Fibroblast of peridontal ligament (primary cell): ENCODE measurements around the gene MKNK1.

ENCODE experiments used
- DNase-seq: peaks from one replicate; pipeline ENCODE4 v3.0.0-alpha.2; 2010; ENCODE audit errors: extremely low read depth

Gene MKNK1

DNA sequence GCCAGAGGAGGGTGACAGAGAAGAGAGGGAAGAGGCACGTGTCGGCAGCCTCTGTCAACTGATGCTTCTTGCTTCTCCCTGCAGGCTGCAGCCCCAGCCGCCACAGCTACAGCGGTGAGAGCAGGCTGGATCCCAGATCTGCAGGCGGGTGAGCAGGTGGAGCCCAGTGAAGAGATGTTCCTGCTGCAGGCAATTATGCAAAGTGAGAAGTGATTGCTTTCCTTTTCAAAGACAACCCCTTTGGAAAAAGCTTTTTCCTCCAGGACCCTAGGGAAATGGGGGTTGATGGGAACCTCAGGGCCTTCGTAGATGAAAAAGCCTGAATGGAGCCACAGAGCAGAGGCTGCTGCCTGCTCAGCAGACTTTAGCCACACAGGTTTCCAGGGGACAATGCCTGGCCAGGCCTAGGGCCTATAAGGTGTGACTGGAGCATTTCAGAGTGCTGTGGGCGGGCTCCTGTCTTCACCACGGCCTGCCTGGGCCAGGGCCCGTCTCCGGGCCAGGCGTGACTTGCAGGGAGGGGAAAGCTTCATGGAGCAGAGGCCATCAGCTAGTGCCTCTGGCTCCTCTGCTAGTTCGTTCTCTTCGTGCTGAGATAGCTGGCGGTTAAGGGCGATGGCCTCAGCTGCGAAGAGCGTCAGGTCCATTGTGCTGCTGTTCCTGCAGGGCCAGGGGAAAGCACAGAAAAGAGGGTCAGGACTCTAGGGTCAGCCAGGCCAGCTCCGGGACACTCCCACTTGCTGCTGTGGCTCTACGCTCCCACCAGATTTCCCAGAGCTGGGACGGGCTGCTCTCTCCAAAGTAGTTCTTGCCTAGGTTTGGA lies 45.7 kb downstream of the MKNK1 start:
- no peak for DNase-seq

DNA sequence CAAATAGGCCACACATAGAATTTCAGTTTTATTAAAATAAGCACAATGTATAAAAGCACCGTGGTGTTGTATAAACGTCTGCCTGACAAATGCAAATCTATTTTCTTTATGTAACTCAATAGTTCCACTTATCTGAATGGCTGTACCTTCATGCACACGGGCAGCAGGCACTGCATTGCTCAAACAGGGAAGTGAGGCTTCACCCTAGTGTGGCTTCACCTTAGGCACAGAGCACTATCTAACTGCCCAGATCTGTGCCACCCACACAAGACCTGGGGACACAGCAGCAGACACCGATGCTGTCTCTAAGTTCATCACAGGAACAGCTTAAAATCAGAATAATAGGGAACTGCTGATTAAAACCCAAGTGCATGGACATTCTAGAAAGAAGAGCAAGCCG lies 46.7 kb downstream of the MKNK1 start:
- DNase-seq = no peak

DNA sequence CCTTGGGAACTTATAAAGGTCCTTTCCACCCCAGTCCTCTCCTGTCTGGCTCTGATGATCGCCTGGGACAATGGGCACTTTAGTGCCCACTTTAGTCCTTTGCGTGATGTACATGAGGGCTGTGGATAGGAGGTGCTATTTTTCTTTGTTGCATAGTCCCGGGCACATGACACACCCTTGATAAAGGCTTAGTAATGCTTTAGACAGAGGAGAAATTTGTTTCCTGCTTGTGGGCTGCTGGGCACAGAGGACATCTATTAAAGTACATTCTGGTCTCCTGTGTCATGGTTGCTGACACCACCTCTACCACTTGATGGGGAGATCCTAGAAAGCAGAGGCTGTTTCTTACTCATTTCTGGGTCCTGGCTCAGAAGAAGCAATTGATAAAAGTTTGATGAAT lies 47.2 kb downstream of the MKNK1 start:
- DNase-seq = peak; percentile 13

DNA sequence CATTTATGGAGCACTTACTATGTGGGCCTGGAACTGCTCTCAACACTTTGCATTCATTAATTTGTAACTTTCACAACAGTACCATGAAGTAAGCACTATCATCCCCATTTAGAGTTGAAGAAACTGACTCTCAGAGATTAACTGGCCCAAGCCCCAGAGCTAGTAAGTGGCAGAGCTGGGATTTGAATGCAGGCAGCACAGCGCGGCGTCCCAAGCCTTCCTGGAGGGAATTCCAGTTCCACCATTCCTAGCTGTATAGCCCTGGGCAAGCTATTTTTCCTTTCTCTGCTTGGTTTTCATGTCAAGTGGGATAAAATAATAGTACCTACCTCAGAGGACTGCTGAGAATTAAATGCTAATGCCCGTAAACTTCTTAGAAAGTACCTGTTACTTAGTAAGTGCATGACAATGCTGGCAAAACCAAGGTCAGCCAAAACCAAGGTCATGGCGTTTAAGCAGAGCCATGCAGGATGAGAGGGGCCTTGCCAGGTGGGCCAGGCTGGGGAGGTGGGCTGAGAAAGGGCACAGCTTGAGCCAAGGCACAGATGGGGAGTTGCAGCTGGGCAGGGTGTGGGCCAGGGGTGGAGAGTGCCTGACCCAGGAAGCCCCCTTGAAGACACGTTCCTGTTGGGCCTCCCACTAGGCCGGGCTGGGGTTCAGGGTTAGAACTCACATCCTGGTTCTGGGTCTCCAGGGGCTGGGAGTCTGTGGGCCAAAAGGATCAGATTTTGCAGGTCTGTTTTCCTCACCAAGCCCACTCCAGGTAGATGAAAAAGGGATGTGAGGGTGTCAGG lies 48.0 kb downstream of the MKNK1 start:
- no peak for DNase-seq

DNA sequence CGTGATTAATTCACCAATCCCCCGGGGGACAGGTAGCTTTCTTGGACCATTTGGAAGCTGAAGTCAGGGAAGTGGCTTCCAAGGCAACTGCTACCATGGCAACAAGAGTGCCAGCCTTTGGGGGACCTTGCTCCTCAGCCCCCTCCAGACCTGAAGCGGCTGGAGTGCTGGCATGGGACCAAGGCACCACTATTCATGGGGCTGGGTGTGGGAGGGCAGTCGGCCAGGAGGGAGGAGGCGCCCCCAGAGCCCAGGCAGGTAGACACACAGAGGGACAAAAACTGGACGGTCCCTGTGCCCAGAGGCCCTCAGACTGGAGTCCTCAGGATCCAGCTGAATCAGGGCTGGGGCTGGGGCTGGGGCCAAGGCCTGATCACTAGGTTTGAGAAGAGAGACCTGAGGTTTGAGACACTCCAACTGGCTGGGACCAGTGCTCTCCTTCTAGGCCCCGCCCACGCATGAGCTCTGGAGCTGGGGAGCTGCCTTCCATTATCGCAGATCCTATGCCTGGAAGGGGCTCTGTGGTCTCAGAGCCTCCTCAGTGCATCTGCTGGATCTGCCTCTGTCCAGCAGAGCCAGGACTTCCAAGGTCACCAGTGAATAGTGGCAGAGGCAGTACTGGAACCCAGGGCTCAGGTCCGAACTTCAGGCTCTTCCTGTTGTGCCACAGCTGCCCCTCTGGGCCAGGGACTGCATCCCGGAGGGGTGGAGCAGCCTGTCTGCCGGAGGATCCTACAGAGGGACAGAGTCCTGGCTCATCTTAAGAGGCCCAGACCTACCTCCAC lies 49.3 kb downstream of the MKNK1 start:
- no peak for DNase-seq

DNA sequence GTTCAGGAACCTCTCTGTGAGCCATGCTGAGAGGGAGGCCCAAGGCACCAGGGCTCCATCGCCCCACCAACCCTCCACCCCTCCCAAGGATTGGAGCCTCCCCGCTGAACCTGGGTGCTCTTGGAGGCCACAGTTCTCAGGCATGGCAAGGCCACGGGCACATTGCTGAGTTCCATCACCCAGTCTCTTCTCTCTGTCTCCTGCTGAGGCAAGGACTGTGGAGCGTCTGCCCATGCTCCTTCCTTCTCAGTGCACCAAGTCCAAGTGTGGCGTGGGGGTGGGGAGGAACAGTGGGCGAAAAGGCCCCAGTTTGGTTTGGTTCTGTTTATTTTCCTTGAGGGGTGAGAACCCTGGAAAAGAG lies 49.9 kb downstream of the MKNK1 start:
- DNase-seq = no peak

DNA sequence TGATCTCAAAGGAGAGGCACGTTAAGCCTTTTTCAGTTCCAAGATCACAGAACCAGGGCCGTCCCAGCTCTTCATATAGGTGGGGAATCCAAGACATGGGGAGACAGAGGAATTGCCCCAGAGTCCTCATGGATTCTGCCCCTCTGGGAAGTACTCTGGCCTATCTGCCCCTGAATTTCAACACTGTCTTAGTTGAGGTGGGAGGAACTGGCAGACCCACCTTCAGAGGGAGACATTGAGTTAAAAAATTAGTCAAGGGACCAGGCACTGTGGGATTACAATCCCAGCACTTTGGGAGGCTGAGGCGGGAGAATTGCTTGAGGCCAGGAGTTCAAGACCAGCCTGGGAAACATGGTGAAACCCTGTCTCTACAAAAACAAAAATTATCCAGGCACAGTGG lies 50.6 kb downstream of the MKNK1 start:
- no peak for DNase-seq

DNA sequence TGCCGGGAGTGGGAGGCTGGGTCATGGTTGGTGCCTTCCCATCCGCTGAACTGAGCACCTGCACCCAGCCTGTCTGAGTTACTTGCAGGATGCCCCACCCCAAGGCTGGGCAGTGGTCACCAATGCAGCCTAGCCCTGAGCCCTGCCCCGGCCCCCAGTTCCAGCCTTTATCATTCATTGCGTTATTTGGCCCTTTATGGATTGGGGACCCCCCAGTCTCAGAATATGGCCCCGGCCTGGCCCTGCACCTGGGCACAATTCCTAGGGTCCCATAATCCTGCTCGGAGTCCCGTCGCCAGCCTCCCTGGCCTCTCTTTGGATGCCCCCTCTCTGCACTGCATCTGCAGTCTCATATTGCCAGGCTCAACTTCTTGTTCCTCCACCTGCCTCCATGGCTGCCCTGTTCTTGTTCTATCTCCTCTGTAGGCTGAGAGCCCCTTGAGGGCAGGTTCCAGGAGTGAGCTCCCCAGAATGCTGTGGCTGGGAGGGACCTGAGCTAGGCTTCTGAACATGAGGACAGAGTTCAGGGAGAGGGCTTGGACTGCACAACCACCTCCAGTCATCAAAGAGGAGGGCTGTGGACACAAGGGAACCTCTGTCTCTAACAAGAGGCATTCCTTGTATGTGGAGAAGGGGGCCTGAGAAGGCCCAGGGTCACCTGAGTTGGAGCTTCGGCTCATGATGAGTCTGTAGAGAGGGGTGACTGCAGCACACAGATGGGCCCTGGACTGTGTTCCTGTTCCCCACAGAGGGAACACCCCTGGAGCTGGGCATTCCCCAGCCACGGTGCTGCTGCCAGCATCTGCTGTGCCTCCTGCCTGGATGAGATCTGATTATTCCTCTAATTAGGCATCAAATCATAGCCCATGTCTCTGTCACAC lies 51.5 kb downstream of the MKNK1 start:
- DNase-seq = no peak

DNA sequence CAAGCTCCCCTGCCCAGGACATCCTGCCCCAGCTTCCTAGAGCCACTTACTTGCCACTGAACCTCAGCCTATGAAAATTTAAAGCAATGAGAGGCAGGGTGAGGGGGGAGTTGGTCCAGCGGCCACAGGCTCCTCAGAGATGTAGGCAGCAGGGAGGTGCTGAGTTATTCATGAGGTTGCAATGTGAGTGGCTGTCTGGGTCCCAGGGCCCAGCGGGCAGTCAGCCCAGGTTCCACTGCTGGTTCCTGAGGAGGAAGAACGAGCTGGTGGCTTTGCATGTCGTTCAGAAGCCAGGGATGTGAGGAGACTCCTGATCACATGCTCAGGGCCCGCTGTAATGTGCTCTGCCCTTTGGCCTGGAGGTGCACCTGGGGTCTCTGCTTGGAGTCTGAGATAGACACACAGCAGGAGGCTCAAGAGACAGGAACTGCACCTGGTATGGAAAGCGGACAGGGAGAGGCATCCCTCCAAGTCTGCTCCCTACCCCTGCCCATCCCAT lies 52.4 kb downstream of the MKNK1 start, which contains the start of gene KNCN:
TSS of gene KNCN (minus strand) at position 51 of the 499 bp plus-strand sequence. CDS start 432 bp downstream, outside the sequence.
- no peak for DNase-seq

DNA sequence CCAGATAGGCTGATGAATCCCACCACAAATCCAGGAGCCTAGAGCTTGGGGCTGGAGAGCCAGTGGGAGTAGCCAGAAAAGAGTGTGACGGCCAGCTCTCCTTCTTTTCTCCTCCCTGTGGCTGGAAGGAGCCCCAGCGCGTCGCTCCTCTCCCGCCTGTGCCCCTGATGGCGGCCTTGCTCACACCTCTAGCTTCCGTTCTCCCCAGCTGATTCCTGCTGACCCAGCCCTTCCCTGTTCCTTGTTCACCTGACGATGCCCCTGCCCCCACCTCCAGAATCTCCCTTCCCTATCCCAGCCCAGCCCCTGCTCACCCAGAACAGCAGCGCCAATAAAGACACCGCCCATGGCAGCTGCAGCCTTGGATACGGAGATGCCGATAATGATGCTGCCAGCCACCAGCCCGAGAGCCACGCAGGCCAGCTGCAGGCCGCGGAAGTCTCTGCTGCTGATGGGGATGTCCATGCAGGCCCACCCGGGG lies 53.3 kb downstream of the MKNK1 start:
- no peak for DNase-seq

DNA sequence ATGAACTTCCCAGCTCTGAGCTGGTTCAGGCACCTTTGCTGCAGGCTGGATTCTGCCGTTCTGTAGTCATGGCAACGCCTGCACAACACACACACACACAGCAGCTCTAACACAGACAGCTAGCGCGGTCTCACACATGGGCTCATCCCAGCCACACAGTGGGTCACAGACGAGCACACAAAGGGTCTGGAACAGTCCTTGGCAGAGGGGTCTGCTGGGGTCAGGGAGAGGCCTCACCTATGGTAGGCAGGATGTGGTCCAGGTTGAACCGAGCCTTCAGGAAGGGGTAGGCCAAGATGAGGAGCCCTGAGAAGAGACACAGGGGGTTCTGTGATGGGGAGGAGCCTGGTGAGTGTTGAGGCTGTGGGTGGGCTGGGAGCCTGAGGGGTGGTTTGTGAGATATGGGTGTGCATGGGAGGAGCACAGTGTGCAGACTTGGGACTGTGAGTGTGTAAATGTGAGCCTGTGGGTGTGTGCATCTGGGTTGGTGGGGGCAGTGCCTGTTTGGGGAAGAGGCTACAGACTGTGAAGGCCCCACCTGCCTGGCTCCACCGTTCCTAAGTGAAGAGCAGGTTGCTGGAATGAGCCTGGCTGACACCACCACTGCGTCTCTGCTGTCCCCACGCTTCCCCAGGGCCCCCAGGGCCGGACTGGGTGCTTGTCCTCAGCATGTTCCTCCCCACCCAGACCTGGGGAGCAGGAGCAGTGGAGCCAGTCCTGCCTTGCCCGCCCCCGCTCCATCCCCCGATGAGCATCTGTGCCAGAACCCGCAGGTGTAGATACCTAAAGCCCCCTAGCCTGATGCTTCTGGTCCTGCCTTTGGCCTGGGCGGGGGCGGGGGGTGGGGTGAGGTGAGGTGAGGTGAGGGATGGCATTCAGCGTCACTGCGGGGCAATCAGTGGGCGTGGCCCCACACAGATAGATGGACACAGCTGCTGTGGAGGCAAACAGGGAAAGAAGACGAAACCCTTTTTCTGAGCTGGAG lies 54.1 kb downstream of the MKNK1 start:
- peak; percentile 37 for DNase-seq

DNA sequence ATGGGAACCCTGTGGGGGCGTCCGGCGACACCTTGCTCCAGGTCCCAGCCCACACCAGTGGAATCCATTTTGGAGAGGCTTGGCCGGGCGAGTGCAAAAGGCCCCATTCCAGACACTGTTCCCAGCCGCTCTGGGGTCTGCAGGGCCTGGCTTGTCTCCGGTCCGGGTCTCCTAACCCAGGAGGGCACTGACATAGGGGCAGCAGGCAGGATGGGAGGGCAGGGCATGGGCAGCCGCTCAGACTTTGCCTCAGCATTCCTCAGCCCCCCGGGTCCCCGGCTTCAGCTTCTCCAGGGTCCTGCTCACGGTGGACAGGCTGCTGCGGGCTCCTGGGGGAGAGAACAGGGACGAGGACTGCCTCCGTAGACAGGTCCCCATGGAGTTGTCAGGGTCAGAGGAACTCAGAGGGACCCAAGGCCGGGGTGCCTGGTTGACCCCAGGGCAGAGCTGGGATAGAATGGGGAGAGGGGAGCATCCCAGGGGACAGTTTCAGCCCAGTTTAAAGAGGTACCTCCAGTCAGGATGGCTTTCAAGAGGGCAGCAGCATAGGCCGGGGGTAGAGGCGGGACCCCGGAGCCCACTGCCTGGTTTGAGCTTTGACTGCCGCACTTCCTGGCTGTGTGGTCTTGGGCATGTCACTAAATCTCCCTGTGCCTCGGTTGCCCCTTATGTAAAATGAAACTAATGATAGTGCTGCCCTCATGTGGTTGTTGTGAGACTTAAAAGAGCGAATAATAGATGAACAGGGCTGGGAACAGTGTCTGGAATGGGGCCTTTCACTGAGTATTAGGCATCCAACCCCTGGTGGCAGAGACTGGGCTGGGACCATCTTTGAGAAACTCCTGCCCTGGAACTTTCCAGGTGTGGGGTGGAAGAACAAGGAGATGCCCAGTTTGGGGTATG lies 56.3 kb downstream of the MKNK1 start:
- peak; percentile 70 for DNase-seq

DNA sequence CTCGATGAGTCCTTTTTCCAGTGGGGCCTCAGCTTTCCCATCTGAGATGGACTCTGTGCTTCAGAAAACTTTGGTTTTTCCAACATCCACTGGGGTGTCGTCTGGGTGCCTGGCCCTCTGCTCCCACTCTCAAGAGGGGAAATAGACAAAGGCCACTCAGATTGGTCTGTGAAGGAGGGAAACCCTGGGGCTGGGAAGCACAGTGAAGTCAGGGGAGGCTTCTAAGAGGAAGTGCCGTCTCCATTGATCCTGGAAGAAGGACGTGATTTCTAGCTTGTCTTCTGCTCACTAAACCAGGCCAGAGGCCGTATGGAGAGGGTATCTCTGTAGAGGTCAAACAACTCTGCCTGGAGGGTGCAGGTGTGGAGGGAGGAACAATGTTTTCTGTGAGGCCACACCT lies 57.9 kb downstream of the MKNK1 start:
- DNase-seq = no peak

DNA sequence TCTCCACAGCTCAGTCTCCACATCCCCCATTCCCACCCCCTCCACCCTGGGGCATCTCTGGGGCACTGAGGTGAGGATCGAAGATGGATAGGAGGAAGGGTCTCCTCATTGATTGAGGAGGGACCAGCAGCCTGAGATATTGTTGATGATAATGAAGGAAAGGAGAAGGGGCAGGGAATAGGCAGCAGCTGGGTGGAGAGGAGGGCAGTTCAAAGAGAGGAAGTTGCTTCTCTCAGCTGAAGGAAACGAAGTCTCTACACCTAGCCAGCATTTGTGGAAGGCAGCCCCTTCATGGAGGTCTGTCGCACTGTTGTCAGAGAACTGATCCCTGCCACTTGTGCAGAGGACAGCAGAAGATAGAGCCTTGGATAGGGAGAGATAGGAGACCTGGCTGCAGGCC lies 58.3 kb downstream of the MKNK1 start:
- no peak for DNase-seq

DNA sequence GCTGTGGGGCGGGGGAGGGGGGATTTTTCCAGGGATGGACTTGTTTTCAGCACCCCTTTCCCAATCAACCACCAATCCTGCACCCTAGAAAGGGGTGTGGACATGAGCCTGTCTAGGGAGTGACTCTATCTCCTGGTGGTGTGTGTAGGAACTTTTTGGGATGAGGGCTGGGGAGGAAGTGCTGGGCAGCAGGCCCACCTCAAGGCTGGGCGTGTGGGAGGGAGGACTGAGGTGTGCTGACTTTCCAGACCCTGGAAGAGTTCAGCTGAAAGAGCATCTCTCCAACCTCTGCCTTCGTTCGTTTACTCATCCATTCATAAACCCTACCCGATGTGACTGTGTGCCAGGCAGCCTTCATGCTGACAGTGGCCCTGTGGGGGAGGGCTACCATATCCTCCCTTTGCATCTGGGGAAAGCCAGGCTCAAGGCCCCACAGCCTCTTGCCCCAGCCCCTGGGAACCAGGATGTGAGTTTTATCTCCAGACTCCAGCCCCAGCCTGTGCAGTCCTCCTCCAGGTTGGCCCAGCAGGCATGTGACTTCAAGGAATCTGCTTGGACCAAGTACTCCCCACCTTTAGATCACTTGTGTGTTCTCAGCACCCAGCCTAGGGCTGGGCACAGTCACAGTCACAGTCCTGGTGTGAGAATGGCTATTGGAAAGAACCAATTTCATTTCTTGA lies 59.4 kb downstream of the MKNK1 start:
- no peak for DNase-seq

DNA sequence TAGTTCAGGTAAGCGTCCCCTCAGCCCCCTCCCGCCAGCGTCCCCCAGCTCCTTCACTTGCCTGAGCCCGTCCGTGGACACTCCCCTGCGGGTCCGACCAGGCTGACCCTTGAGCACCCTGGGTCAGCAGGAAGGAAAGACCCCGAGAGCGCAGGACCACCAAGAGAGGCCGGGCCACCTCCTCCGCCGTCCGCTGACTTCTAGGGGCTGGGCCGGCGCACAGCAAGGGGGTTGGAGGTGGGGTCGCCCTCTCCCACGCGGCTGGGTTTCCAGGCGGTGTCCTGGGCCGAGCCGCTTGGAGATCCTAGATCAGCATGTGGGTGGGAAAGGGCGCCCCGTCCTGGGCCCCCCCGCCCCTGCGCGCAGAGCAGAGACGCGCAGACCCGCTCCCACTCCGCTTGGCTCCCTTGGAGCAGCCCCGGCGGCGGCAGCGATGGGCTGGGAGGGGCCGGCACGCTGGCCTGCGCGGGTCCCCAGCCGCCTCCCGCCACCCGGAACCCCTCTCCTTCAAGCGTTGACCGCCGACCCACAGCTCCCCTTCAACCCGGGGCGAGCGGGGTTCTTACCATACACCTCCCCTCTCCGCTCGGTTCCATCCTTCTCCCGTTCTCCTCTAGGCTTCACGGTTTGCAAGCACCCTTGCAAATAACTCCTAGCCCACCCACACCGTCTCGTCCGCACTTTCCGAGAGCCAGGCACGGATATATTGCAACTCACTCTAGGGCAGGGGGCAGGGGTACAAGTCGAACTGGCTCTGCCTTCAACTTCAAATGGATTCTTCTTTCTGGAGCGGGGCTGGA lies 60.1 kb downstream of the MKNK1 start:
- DNase-seq = no peak

DNA sequence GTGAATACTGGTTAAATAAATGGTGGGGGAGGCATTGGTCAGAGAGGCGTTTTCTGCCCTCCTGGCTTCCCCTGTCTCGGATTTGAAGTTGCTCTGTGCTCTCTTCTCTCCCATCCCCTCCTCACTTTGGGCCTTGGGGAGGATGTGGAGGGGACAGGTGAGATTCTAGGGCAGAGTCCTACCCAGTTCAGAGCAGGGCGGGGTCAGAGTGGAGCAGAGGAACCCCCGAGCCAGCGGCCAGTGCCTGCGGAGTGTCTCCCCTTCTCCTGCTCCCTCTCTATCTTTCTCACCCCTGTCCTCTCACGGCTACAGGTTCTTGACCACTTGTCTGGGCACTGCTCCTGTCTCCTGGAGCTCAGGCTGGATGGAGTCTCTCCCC lies 60.7 kb downstream of the MKNK1 start:
- no peak for DNase-seq
